ENCODE measurements around the gene CHST11. TPM values are rescaled to one million over a fixed set of nuclear protein-coding genes. Genes with fewer than 3 reads are reported as not detected.

CHST11 gene
- total and polyA plus RNA-seq, 10 of the 15 experiments (the other 5 are each of a cell fraction or from before 2014, with no cell fraction given), result 1.9 to 38.1 (median 17.2) TPM

DNA sequence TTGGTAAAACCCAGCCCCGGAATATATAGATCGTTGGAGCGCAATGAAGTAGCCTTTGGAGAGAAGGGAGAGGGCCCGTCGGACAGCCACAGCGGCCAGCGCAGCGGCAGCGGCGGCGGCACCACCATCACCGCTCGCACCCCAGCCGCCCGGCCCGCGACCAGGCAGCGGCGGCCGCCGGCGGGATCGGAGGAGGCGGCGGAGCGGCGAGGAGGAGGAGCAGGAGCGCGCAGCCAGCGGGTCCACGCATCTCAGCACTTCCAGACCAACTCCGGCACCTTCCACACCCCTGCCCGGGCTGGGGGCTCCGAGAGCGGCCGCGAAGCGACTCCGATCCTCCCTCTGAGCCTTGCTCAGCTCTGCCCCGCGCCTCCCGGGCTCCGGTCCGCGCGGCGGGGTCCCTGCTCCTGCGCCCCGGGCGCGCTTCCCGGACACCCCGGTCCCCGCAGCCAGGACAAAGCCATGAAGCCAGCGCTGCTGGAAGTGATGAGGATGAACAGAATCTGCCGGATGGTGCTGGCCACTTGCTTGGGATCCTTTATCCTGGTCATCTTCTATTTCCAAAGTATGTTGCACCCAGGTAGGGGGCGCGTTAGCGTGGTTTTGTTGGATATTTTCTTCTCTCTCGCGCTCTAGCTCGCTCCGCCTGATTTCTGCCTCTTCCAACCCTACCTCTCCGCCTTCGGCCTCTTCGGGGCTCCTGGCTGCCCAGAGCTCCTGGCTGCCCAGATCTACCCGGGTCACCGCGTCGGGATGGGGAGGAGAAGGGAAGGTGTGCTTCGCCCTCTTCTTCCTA is 400 bp downstream of the CHST11 start (continued):
- TF ChIP-seq SUZ12 (IDR thresholded peaks at IDR 0.05; ENCODE audit: unreplicated experiment), result no peak
- 0 out of 2 replicates have a peak, but pooled peaks have one; percentile 43 for TF ChIP-seq NR2F1 (conservative IDR thresholded peaks at IDR 0.05)
- TF ChIP-seq, protein P1, sequence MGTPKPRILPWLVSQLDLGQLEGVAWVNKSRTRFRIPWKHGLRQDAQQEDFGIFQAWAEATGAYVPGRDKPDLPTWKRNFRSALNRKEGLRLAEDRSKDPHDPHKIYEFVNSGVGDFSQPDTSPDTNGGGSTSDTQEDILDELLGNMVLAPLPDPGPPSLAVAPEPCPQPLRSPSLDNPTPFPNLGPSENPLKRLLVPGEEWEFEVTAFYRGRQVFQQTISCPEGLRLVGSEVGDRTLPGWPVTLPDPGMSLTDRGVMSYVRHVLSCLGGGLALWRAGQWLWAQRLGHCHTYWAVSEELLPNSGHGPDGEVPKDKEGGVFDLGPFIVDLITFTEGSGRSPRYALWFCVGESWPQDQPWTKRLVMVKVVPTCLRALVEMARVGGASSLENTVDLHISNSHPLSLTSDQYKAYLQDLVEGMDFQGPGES (IDR thresholded peaks at IDR 0.05), result no peak
- no peak for TF ChIP-seq MYB (IDR thresholded peaks at IDR 0.05; ENCODE audit: borderline replicate concordance, low read depth, low read length)
- TF ChIP-seq, protein P2, sequence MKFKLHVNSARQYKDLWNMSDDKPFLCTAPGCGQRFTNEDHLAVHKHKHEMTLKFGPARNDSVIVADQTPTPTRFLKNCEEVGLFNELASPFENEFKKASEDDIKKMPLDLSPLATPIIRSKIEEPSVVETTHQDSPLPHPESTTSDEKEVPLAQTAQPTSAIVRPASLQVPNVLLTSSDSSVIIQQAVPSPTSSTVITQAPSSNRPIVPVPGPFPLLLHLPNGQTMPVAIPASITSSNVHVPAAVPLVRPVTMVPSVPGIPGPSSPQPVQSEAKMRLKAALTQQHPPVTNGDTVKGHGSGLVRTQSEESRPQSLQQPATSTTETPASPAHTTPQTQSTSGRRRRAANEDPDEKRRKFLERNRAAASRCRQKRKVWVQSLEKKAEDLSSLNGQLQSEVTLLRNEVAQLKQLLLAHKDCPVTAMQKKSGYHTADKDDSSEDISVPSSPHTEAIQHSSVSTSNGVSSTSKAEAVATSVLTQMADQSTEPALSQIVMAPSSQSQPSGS (IDR thresholded peaks at IDR 0.05; ENCODE audit: low read length), result no peak
- no peak for TF ChIP-seq FOXK2 (IDR thresholded peaks at IDR 0.05)
- TF ChIP-seq CHD4 (IDR thresholded peaks at IDR 0.05), result no peak
- no peak for TF ChIP-seq ESRRA (IDR thresholded peaks at IDR 0.05; ENCODE audit: low read length)
- TF ChIP-seq, protein P3, sequence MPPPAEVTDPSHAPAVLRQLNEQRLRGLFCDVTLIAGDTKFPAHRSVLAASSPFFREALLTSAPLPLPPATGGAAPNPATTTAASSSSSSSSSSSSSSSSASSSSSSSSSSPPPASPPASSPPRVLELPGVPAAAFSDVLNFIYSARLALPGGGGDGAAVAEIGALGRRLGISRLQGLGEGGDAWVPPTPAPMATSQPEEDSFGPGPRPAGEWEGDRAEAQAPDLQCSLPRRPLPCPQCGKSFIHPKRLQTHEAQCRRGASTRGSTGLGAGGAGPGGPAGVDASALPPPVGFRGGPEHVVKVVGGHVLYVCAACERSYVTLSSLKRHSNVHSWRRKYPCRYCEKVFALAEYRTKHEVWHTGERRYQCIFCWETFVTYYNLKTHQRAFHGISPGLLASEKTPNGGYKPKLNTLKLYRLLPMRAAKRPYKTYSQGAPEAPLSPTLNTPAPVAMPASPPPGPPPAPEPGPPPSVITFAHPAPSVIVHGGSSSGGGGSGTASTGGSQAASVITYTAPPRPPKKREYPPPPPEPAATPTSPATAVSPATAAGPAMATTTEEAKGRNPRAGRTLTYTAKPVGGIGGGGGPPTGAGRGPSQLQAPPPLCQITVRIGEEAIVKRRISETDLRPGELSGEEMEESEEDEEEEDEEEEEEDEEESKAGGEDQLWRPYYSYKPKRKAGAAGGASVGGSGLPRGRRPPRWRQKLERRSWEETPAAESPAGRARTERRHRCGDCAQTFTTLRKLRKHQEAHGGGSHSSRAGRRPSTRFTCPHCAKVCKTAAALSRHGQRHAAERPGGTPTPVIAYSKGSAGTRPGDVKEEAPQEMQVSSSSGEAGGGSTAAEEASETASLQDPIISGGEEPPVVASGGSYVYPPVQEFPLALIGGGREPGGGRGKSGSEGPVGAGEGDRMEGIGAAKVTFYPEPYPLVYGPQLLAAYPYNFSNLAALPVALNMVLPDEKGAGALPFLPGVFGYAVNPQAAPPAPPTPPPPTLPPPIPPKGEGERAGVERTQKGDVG (CRISPR knock-in tag; IDR thresholded peaks at IDR 0.05), result no peak
- no peak for TF ChIP-seq ZNF274 (IDR thresholded peaks at IDR 0.05; ENCODE audit: insufficient read depth, insufficient read length)
- TF ChIP-seq SRF (IDR thresholded peaks at IDR 0.05; ENCODE audit: low read depth in 2 of 2, low read length in 2 of 2), result no peak
- no peak; the same call in 1 of the 2 replicates for TF ChIP-seq POLR2AphosphoS2 (IDR thresholded peaks at IDR 0.05; ENCODE audit: low read depth, low read length)
- TF ChIP-seq RAD21 (IDR thresholded peaks at IDR 0.05; ENCODE audit: insufficient read depth, low read depth, low read length), result peak; percentile 56; the same call in 1 of the 2 replicates
- TF ChIP-seq, protein P4, sequence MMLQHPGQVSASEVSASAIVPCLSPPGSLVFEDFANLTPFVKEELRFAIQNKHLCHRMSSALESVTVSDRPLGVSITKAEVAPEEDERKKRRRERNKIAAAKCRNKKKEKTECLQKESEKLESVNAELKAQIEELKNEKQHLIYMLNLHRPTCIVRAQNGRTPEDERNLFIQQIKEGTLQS (IDR thresholded peaks at IDR 0.05; ENCODE audit: borderline replicate concordance, extremely low read depth, low read depth, low read length), result no peak
- TF ChIP-seq NR2C1 (IDR thresholded peaks at IDR 0.05), result no peak
- TF ChIP-seq, protein P5, sequence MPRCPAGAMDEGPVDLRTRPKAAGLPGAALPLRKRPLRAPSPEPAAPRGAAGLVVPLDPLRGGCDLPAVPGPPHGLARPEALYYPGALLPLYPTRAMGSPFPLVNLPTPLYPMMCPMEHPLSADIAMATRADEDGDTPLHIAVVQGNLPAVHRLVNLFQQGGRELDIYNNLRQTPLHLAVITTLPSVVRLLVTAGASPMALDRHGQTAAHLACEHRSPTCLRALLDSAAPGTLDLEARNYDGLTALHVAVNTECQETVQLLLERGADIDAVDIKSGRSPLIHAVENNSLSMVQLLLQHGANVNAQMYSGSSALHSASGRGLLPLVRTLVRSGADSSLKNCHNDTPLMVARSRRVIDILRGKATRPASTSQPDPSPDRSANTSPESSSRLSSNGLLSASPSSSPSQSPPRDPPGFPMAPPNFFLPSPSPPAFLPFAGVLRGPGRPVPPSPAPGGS (IDR thresholded peaks at IDR 0.05; ENCODE audit: borderline replicate concordance, insufficient read depth, low read depth, low read length, poor library complexity, severe bottlenecking), result no peak
- TF ChIP-seq GABPA (IDR thresholded peaks at IDR 0.05; ENCODE audit: low read depth), result no peak
- TF ChIP-seq TCF3 (IDR thresholded peaks at IDR 0.05; ENCODE audit: borderline replicate concordance, insufficient read depth, low read depth, low read length), result no peak
- TF ChIP-seq LARP7 (IDR thresholded peaks at IDR 0.05), result peak; percentile 94
- TF ChIP-seq, protein P6, sequence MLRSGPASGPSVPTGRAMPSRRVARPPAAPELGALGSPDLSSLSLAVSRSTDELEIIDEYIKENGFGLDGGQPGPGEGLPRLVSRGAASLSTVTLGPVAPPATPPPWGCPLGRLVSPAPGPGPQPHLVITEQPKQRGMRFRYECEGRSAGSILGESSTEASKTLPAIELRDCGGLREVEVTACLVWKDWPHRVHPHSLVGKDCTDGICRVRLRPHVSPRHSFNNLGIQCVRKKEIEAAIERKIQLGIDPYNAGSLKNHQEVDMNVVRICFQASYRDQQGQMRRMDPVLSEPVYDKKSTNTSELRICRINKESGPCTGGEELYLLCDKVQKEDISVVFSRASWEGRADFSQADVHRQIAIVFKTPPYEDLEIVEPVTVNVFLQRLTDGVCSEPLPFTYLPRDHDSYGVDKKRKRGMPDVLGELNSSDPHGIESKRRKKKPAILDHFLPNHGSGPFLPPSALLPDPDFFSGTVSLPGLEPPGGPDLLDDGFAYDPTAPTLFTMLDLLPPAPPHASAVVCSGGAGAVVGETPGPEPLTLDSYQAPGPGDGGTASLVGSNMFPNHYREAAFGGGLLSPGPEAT (IDR thresholded peaks at IDR 0.05; ENCODE audit: low read depth), result peak; percentile 23; the same call in 1 of the 2 replicates
